Gastrocnemius medialis (tissue), 4 donors: Measurements from ENCODE around the gene CYB5R3. TPM values are rescaled to one million over a fixed set of nuclear protein-coding genes. Genes with fewer than 3 reads are reported as not detected.

ENCODE experiments used
- ATAC-seq, 2 donors: fragments of 150-250 bp; one replicate each; pipeline ENCODE4 v1.9.1; 2016
- DNase-seq, 2 donors: peaks; one replicate each; pipeline ENCODE4 v3.0.0-alpha.2; 2019
- H3K27ac ChIP-seq, 4 donors: fragments of 200-600 bp; sonication (generic); 1 replicate in 1 of 4; 2 replicates in 3 of 4; pipeline ENCODE4 v1.5.1; 2016 to 2018; ENCODE audit warnings: mild to moderate bottlenecking in 2 of 4, moderate library complexity in 1 of 4
- H3K27me3 ChIP-seq, 3 donors: fragments of 200-600 bp; sonication (generic) in 2 of 3; 1 replicate in 1 of 3; 2 replicates in 2 of 3; pipeline versions ENCODE4 v1.5.1 to v1.6.0; 2016 to 2019; ENCODE audit warnings: mild to moderate bottlenecking in 1 of 3, moderate library complexity in 1 of 3
- H3K36me3 ChIP-seq, 2 donors: fragments of 200-600 bp; sonication (generic) in 1 of 2; one replicate each; pipeline ENCODE4 v1.5.1; 2017 to 2018
- H3K4me1 ChIP-seq, 2 donors: fragments of 200-600 bp; sonication (generic) in 1 of 2; one replicate each; pipeline ENCODE4 v1.5.1; 2016 to 2017; ENCODE audit warnings: mild to moderate bottlenecking in 2 of 2
- H3K4me3 ChIP-seq, 4 donors: fragments of 200-600 bp; sonication (generic) in 3 of 4; 1 replicate in 1 of 4; 2 replicates in 3 of 4; pipeline ENCODE4 v1.5.1; 2016 to 2019; ENCODE audit warnings: mild to moderate bottlenecking in 2 of 4
- H3K9me3 ChIP-seq, 3 donors: fragments of 200-600 bp; sonication (generic) in 2 of 3; 1 replicate in 1 of 3; 2 replicates in 2 of 3; pipeline ENCODE4 v1.5.1; 2016 to 2019
- POLR2A ChIP-seq, 2 donors: fragments of 450-650 bp; IDR thresholded peaks; one replicate each; pipeline ENCODE4 v1.6.1; 2017; ENCODE audit warnings: antibody characterized with exemption in 2 of 2, mild to moderate bottlenecking in 2 of 2, moderate library complexity in 2 of 2
- in situ Hi-C, 4 donors: fragments of 200-750 bp; cut with MboI; loops; one replicate each; pipeline versions ENCODE4 v1.15.0 to v1.8.0; 2017; ENCODE audit warnings: low sequenced_read_pairs in 4 of 4
- intact Hi-C: fragments of 100-400 bp; cut with DNase I; formaldehyde crosslinking; loops from one replicate; pipeline ENCODE4 v1.15.1; 2023; ENCODE audit warnings: low total_unique reads
- total RNA-seq, 4 donors: library from RNA; depleted of rRNA; stranded (reverse); fragments of >200 nt; gene quantifications; one replicate each; pipeline versions ENCODE4 v1.1.0 to v1.2.3, GENCODE V29; 2016
- TF ChIP-seq, protein P1 (sequence below), 5 experiments: fragments of 450-650 bp in 3 of 5; fragments of 200-600 bp in 2 of 5; sonication (generic) in 2 of 5; IDR thresholded peaks in 4 of 5; conservative IDR thresholded peaks in 1 of 5; 1 replicate in 4 of 5; 2 replicates in 1 of 5; pipeline ENCODE4 v1.5.1; 2016 to 2019; ENCODE audit warnings: antibody characterized with exemption in 5 of 5, mild to moderate bottlenecking in 3 of 5, moderate library complexity in 3 of 5

Gene CYB5R3
- total RNA-seq, 4 donors from 2014 or later = 44.3 to 163 (median 105) TPM

DNA sequence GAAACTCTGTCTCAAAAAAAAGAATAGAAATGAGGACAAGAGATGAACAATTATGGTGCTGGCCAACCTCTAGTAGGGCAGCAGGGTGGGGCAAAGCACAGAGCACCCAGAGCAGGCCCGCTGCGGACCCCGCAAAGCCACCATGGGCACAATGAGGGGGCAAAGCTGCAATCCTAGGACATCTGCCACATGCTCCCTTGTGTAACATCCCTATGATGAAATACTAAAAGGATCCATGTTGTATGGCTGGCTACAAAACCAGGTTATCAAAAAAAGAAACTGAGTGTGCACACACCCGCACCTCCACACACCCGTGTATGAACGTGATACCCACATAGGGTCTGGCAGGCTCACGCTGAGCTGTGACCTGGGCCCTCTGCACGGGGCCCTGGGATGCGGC is 16.2 kb downstream of the CYB5R3 start:
- H3K4me1 ChIP-seq = peaks cover 13 to 26% of the 10 kb centered on the region in 2 donors
- peak overlapping the region; percentile 59 to 96 (median 92) for H3K27ac ChIP-seq
- DNase-seq = no peak
- intact Hi-C loops (no loop called here), in situ Hi-C loops (no loop called here)
- no peak for ATAC-seq
- no peak for TF ChIP-seq POLR2A (IDR thresholded peaks at IDR 0.05)
- TF ChIP-seq, protein P1, sequence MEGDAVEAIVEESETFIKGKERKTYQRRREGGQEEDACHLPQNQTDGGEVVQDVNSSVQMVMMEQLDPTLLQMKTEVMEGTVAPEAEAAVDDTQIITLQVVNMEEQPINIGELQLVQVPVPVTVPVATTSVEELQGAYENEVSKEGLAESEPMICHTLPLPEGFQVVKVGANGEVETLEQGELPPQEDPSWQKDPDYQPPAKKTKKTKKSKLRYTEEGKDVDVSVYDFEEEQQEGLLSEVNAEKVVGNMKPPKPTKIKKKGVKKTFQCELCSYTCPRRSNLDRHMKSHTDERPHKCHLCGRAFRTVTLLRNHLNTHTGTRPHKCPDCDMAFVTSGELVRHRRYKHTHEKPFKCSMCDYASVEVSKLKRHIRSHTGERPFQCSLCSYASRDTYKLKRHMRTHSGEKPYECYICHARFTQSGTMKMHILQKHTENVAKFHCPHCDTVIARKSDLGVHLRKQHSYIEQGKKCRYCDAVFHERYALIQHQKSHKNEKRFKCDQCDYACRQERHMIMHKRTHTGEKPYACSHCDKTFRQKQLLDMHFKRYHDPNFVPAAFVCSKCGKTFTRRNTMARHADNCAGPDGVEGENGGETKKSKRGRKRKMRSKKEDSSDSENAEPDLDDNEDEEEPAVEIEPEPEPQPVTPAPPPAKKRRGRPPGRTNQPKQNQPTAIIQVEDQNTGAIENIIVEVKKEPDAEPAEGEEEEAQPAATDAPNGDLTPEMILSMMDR (IDR thresholded peaks at IDR 0.05 in 4 of 5, conservative IDR thresholded peaks at IDR 0.05 in 1 of 5) = no peak
- no peak overlapping the region for H3K4me3 ChIP-seq
- no peaks in the 10 kb centered on the region for H3K27me3 ChIP-seq
- H3K9me3 ChIP-seq = no peaks in the 10 kb centered on the region
- H3K36me3 ChIP-seq = peaks cover 0 to 66% of the 10 kb centered on the region in 2 donors

DNA sequence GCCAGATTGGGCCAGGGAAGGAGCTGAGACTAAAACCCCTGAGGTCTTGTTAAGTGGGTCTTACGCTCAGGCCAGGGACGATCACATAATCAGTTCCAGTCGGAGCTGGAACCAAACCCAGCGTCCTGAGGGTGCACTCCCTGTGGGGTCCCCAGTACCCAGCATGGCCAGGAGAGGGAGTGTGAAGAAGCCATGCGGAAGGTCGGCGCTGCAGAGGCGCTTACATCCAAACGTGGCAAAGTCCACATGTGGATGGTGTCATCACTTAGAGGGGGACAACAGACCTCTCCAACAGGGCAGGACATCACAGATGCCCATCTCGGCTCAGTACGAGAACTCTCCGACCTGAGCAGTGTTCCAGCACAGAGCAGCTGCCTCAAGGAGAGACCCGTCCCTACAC is 17.1 kb downstream of the CYB5R3 start:
- DNase-seq = peak in 1 of 2 donors; percentile 16
- in situ Hi-C loops = no loop called here
- peaks cover 0 to 75% of the 10 kb centered on the region in 2 donors for H3K36me3 ChIP-seq
- H3K9me3 ChIP-seq = no peaks in the 10 kb centered on the region
- intact Hi-C loops = no loop called here
- no peak overlapping the region for H3K4me3 ChIP-seq
- no peak for ATAC-seq
- peak overlapping the region in 3 of 4 donors; percentile 59 to 96 (median 95) for H3K27ac ChIP-seq
- H3K27me3 ChIP-seq = no peaks in the 10 kb centered on the region
- TF ChIP-seq, protein P1 (IDR thresholded peaks at IDR 0.05 in 4 of 5, conservative IDR thresholded peaks at IDR 0.05 in 1 of 5) = peak in 3 of 5 experiments; percentile 14 to 37 (median 33)
- no peak for TF ChIP-seq POLR2A (IDR thresholded peaks at IDR 0.05)
- peaks cover 13 to 26% of the 10 kb centered on the region in 2 donors for H3K4me1 ChIP-seq

DNA sequence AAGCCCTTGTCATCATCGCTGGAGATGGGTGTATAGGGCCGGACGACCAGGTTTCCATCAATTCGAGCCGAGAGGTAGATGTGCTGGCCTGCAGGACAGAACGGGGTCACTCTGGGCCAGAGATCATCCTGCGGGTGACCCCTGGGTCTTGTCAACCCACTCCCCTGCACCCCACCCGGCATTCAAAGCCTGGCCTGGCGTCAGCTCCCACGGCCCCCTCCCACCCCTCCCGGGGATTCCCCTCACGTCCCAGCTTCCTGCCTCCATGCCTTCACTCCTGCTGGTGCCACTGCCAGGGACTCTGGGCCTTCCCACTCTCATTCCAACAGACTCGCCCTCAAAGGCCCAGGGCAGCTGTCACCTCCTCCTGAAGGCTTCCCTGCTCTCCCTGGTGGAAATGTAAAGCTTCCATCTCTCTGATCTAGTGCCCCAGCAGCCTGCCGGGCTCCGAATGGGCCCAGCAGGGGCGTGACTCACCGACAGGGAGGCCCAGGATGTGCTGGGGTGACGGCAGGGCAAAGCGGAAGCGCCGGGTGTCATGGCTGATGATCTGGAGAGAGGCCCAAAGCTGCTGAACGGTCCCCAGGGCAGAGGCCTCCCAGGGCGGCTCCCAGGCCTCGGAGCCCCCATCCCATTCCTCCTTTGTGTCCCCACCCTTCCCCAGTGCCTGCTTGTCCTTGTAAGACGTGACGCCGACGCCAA is 18.1 kb downstream of the CYB5R3 start:
- Histone ChIP-seq H3K27ac (no peak overlapping the region), H3K4me1 (peaks cover 10 to 22% of the 10 kb centered on the region in 2 donors), H3K27me3 (no peaks in the 10 kb centered on the region), H3K9me3 (no peaks in the 10 kb centered on the region), H3K4me3 (no peak overlapping the region), H3K36me3 (peaks cover 0 to 82% of the 10 kb centered on the region in 2 donors)
- DNase-seq = no peak
- no peak for ATAC-seq
- TF ChIP-seq, protein P1 (IDR thresholded peaks at IDR 0.05 in 4 of 5, conservative IDR thresholded peaks at IDR 0.05 in 1 of 5) = no peak
- no peak for TF ChIP-seq POLR2A (IDR thresholded peaks at IDR 0.05)
- in situ Hi-C loops (no loop called here), intact Hi-C loops (no loop called here)

DNA sequence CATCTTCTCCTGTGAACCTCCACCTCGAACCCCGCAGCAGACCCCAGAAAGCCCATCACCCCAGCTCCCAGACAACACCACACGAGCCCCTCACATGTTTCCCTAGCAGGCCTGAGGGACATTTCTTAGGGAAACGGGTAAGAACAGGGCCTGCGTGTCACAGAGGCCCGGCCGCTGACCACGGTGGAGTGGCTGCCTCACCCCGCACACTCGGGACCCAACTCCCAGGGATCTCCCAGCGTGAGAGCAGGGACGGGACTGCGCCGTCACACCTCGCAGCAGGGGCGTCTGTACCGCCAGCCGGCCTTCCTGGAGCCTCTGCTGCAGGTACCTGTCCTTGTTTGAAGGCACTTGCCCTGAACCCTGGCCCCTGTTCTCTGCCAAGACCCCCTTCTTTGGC is 19.0 kb downstream of the CYB5R3 start:
- ATAC-seq (no peak), DNase-seq (no peak)
- intact Hi-C loops = no loop called here
- Histone ChIP-seq H3K27me3 (no peaks in the 10 kb centered on the region), H3K36me3 (peaks cover 0 to 88% of the 10 kb centered on the region in 2 donors), H3K4me1 (peaks cover 4 to 16% of the 10 kb centered on the region in 2 donors), H3K27ac (no peak overlapping the region), H3K4me3 (no peak overlapping the region), H3K9me3 (no peaks in the 10 kb centered on the region)
- TF ChIP-seq, protein P1 (IDR thresholded peaks at IDR 0.05 in 4 of 5, conservative IDR thresholded peaks at IDR 0.05 in 1 of 5) = no peak
- no peak for TF ChIP-seq POLR2A (IDR thresholded peaks at IDR 0.05)
- in situ Hi-C loops = no loop called here
